Measurements from ENCODE around the gene DPH1. TPM values are rescaled to one million over a fixed set of nuclear protein-coding genes. Genes with fewer than 3 reads are reported as not detected.

DPH1 gene
- total RNA-seq, 4 donors from 2014 or later: 41.6 to 61.1 (median 49.3) TPM

- no peak for TF ChIP-seq POLR2A (IDR thresholded peaks at IDR 0.05)
- TF ChIP-seq CTCF (IDR thresholded peaks at IDR 0.05): no peak
These were observed 35.2 kb downstream of the DPH1 start for GRCh38 chr17:2064980-2065785.

GRCh38 chr17:2065949-2066400 lies 36.0 kb downstream of the DPH1 start:
- H3K4me1 ChIP-seq: peaks cover 6 to 82% of the 10 kb centered on the region in 2 donors
- H3K9me3 ChIP-seq: no peaks in the 10 kb centered on the region
- 77 to 93% methylated on average over 10 of the region's 10 CpGs for WGBS, 2 donors
- TF ChIP-seq POLR2A (IDR thresholded peaks at IDR 0.05) (no peak), CTCF (IDR thresholded peaks at IDR 0.05) (no peak)
- DNase-seq: no peak
- intact Hi-C loops (cut with DNase I): no loop called here
- H3K27me3 ChIP-seq: no peaks in the 10 kb centered on the region
- peak overlapping the region; percentile 22 to 70 (median 61) for H3K27ac ChIP-seq
- H3K36me3 ChIP-seq: peaks cover 23 to 24% of the 10 kb centered on the region in 2 donors
- H3K4me3 ChIP-seq (replicated peaks in 1 of 3): no peak overlapping the region

More at GRCh38 chr17:2064980-2065785, 35.2 kb downstream of the DPH1 start:
- 82 to 87% methylated on average over 22 to 24 of the region's 24 CpGs for WGBS, 2 donors
- H3K36me3 ChIP-seq: peaks cover 25 to 26% of the 10 kb centered on the region in 2 donors
- no peaks in the 10 kb centered on the region for H3K27me3 ChIP-seq
- peaks cover 6 to 79% of the 10 kb centered on the region in 2 donors for H3K4me1 ChIP-seq
- no peak overlapping the region for H3K4me3 ChIP-seq (replicated peaks in 1 of 3)
- DNase-seq: no peak
- H3K9me3 ChIP-seq: no peaks in the 10 kb centered on the region
- peak overlapping the region; percentile 37 to 61 (median 49) for H3K27ac ChIP-seq
- intact Hi-C loops (cut with DNase I): no loop called here

GRCh38 chr17:2067048-2067561 lies 37.2 kb downstream of the DPH1 start:
- no peaks in the 10 kb centered on the region for H3K27me3 ChIP-seq

GRCh38 chr17:2067608-2068024 lies 37.7 kb downstream of the DPH1 start:
- H3K4me1 ChIP-seq: peaks cover 6 to 79% of the 10 kb centered on the region in 2 donors

More at GRCh38 chr17:2067048-2067561, 37.2 kb downstream of the DPH1 start:
- DNase-seq: no peak
- peaks cover 6 to 81% of the 10 kb centered on the region in 2 donors for H3K4me1 ChIP-seq
- H3K36me3 ChIP-seq: peaks cover 17 to 20% of the 10 kb centered on the region in 2 donors
- H3K4me3 ChIP-seq (replicated peaks in 1 of 3): no peak overlapping the region
- H3K9me3 ChIP-seq: no peaks in the 10 kb centered on the region
- TF ChIP-seq CTCF (IDR thresholded peaks at IDR 0.05) (no peak), POLR2A (IDR thresholded peaks at IDR 0.05) (no peak)
- 77 to 80% methylated on average over 14 of the region's 14 CpGs for WGBS, 2 donors
- intact Hi-C loops (cut with DNase I): no loop called here
- H3K27ac ChIP-seq: peak overlapping the region; percentile 37 to 70 (median 56)

More at GRCh38 chr17:2067608-2068024, 37.7 kb downstream of the DPH1 start:
- Histone ChIP-seq H3K4me3 (replicated peaks in 1 of 3) (no peak overlapping the region), H3K27me3 (no peaks in the 10 kb centered on the region), H3K36me3 (peaks cover 17 to 18% of the 10 kb centered on the region in 2 donors), H3K9me3 (no peaks in the 10 kb centered on the region), H3K27ac (peak overlapping the region in 2 of 3 donors; percentile 56 to 70)
- TF ChIP-seq POLR2A (IDR thresholded peaks at IDR 0.05) (no peak), CTCF (IDR thresholded peaks at IDR 0.05) (no peak)
- intact Hi-C loops (cut with DNase I): no loop called here
- DNase-seq: no peak
- WGBS, 2 donors: 38 to 51% methylated on average over 3 to 4 of the region's 5 CpGs

All from thyroid gland (tissue), 4 donors.